Measurements from ENCODE around the gene SEMA6A. TPM values are rescaled to one million over a fixed set of nuclear protein-coding genes. Genes with fewer than 3 reads are reported as not detected.

Gene SEMA6A
- total and polyA plus RNA-seq, 2 experiments from 2014 or later: 233 to 400 TPM

- TF ChIP-seq ETS1 (IDR thresholded peaks at IDR 0.05) (no peak), JUNB (IDR thresholded peaks at IDR 0.05; ENCODE audit: unreplicated experiment) (no peak), EZH2 (IDR thresholded peaks at IDR 0.05; ENCODE audit: low read depth, unreplicated experiment) (no peak), STAT1 (IDR thresholded peaks at IDR 0.05; ENCODE audit: unreplicated experiment) (no peak), CTCF (conservative IDR thresholded peaks at IDR 0.05; ENCODE audit: low read depth in 2 of 2) (no peak), REST (IDR thresholded peaks at IDR 0.05; ENCODE audit: unreplicated experiment) (no peak), POLR2AphosphoS5 (IDR thresholded peaks at IDR 0.05; ENCODE audit: low read depth) (no peak)
These were observed 60.1 kb downstream of the SEMA6A start (continued) for GRCh38 chr5:116514421-116514970.

- peak overlapping the region; percentile 22; the same call in 1 of the 2 replicates for H3K27ac ChIP-seq (ENCODE audit: low read depth)
- H3K36me3 ChIP-seq (ENCODE audit: insufficient read depth): no peaks in the 10 kb centered on the region
- Mint-ChIP-seq H3K4me1 (peaks cover 84% of the 10 kb centered on the region), H3K27me3 (ENCODE audit: insufficient read depth, low read depth, poor library complexity) (peaks cover 7% of the 10 kb centered on the region), H3K9me3 (no peaks in the 10 kb centered on the region), H3K4me3 (no peak overlapping the region), H3K36me3 (ENCODE audit: low read depth) (peaks cover 13% of the 10 kb centered on the region), H3K27ac (no peak overlapping the region)
- DNase-seq (ENCODE audit: low spot score) (no peak), ATAC-seq (no peak)
- peaks cover 96% of the 10 kb centered on the region for H4K20me1 ChIP-seq (replicated peaks; ENCODE audit: insufficient read depth)
- H3F3A ChIP-seq (replicated peaks; ENCODE audit: low read depth): no peaks in the 10 kb centered on the region
- H3K79me2 ChIP-seq (replicated peaks; ENCODE audit: insufficient read depth): peaks cover 100% of the 10 kb centered on the region
- no peak overlapping the region for H2AFZ ChIP-seq
- H3K4me2 ChIP-seq: peak overlapping the region; percentile 39
- peaks cover 97% of the 10 kb centered on the region for H3K4me1 ChIP-seq (ENCODE audit: insufficient read depth)
- 0 out of 2 replicates have a peak overlapping the region, but pooled peaks have one; percentile 8 for H3K4me3 ChIP-seq
- no peaks in the 10 kb centered on the region for H3K27me3 ChIP-seq (ENCODE audit: insufficient read depth)
- H3K9me2 ChIP-seq (ENCODE audit: insufficient read depth): no peaks in the 10 kb centered on the region
- TF ChIP-seq EZH2phosphoT487 (IDR thresholded peaks at IDR 0.05; ENCODE audit: unreplicated experiment) (no peak), CREB1 (CRISPR knock-in tag; IDR thresholded peaks at IDR 0.05; ENCODE audit: low read depth) (no peak), STAT1 (IDR thresholded peaks at IDR 0.05; ENCODE audit: unreplicated experiment) (no peak), EZH2 (IDR thresholded peaks at IDR 0.05; ENCODE audit: low read depth, unreplicated experiment) (no peak), ZNF462 (CRISPR knock-in tag; IDR thresholded peaks at IDR 0.05) (no peak)
These were observed 64.1 kb downstream of the SEMA6A start for GRCh38 chr5:116510517-116510916.

Measured in GM23338 (cell line).